Fibroblast of mammary gland (primary cell): ENCODE measurements around the gene COL23A1.

Experiments used
- DNase-seq: peaks from one replicate; pipeline ENCODE4 v3.0.0-alpha.2; 2010; ENCODE audit warnings: low read depth
- H3K4me3 ChIP-seq: 2 replicates; pipeline ENCODE4 v1.5.1; 2011; ENCODE audit warnings: low read depth, mild to moderate bottlenecking, low read length, moderate library complexity; ENCODE audit not compliant: control insufficient read depth
- CTCF ChIP-seq: conservative IDR thresholded peaks from 2 replicates; pipeline ENCODE4 v1.5.1; 2011; ENCODE audit warnings: low read depth, low read length, inconsistent platforms; ENCODE audit not compliant: control insufficient read depth, insufficient read depth

COL23A1 gene

DNA sequence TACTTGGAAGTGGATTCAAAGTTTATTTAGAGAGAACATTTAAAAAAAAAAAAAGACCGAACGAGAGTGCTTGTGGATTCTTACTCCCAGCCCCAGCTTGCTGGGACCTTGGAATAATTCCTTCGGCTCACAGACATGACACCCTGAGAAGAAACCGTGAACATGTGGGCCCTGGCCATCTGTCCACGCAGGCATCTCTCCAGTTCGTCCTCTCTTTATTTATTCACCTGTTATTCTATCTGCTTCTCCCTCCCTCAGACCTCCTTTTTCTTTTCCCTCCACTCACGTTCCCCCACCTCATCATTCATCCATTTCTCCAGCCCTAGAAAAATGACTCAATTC lies 263.8 kb downstream of the COL23A1 start:
- no peak overlapping the region for H3K4me3 ChIP-seq
- DNase-seq = no peak
- TF ChIP-seq CTCF = no peak

DNA sequence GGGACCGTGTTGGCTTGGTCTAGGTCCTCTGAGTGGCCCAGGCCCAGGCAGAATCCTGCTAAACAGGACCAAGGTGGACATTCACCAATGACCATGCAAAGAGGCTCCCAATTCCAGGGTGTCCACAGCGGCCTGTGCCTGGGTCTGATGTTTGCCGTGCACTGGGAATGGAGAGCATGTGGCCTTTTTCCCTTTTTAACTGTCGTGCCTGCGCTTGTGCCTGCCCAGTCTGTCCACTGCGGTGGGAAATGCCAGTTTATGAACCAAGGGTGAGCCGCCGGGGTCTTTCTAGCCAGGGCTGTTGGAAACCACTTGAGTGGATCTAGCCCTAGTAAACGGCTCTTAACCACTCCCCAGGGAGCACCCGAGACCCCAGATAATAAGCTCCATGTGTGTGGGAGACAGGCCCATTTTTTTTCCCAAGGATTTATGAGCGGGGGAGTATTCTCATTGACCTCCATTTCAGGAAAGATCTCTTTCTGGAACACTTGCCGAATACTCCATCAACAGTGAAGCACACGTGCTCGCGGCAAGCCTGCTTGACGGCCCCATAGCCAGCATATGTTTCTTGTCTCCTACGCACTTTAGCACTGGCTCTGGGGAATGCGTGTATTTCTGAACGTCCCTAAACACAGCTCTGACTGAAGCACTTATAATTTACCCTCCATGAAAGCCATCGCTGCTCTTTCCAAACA lies 264.4 kb downstream of the COL23A1 start:
- H3K4me3 ChIP-seq = no peak overlapping the region
- TF ChIP-seq CTCF = no peak
- DNase-seq = no peak

DNA sequence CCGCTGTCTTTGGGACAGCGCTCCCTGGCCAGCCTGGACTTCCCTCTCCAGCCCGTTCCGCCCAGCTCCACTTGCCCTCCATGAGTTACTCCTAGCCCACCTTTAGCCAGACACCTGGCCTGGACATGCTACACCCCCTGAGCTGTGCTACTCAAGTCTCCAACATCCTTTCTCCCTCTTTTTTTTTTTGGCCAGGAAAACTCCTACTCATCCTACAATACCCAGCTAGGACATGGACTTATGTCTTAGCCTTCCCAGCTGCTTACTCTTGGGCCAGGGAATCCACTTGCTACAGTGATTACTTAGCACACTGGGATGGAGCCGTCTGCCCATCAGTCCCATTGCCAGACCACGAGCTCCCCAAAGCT lies 264.9 kb downstream of the COL23A1 start:
- DNase-seq = no peak
- no peak for TF ChIP-seq CTCF
- H3K4me3 ChIP-seq = no peak overlapping the region

DNA sequence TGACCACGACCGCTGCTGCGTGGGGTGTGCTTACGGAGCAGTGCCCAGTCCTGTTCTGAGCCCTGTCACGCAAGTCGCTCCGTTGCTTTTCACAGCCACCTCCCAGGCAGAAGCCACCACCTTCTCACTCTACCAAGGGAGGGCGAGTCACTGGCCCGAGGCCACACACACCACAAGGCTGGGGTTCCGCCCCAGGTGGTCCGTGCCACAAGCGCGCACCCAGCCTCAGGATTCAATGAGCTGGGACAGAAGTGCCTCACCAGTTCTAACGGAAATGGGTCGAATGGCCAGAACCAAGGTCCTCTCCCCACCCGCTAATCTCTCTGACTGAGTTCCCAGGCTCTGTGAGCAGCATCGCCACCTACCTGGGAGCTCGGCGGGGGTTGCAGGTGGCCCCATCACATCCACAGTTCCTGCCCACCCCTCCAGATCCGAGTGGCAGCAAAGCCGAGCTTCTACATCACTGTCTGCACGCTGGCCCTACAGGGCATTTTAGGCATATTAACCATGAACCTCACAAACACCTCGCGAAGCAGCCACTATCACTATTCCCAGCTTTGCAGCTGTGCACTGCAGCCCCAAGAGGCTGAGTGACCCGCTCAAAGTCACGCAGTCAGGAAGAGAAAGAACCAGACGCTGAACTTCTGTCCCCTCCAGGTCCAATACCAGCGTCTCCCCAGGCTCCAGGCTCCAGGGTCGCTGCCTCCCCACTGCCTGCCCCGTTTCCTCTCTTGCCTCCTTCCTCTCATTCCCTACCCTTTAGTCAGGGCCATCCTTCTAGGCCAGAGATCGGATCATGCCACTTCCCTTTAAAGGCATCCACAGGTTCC lies 265.5 kb downstream of the COL23A1 start:
- TF ChIP-seq CTCF = no peak
- H3K4me3 ChIP-seq = no peak overlapping the region

GRCh38 chr5:178323961-178324360 lies 266.2 kb downstream of the COL23A1 start:
- H3K4me3 ChIP-seq = no peak overlapping the region
- TF ChIP-seq CTCF = no peak
- DNase-seq = no peak

More for the DNA sequence above, 265.5 kb downstream of the COL23A1 start:
- no peak for DNase-seq

- H3K4me3 ChIP-seq = no peak overlapping the region
- DNase-seq = no peak
- no peak for TF ChIP-seq CTCF
Measured at GRCh38 chr5:178323541-178323865, 266.7 kb downstream of the COL23A1 start.
